Left ventricle myocardium inferior (tissue), 1 donor: ENCODE results near the gene P2RX3. TPM values are rescaled to one million over a fixed set of nuclear protein-coding genes. Genes with fewer than 3 reads are reported as not detected.

Source experiments
- DNase-seq: peaks from one replicate; pipeline ENCODE4 v3.0.0-alpha.2; 2020
- H3K27ac ChIP-seq: fragments of 200-600 bp; replicated peaks from 2 replicates; pipeline ENCODE4 v1.8.0; 2021
- H3K27me3 ChIP-seq: fragments of 200-600 bp; 2 replicates; pipeline ENCODE4 v1.8.0; 2021; ENCODE audit warnings: low read depth
- H3K36me3 ChIP-seq: fragments of 200-600 bp; 2 replicates; pipeline ENCODE4 v1.8.0; 2021
- H3K4me1 ChIP-seq: fragments of 200-600 bp; 2 replicates; pipeline ENCODE4 v1.8.0; 2021
- H3K4me3 ChIP-seq: fragments of 200-600 bp; 2 replicates; pipeline ENCODE4 v1.8.0; 2021; ENCODE audit warnings: mild to moderate bottlenecking, moderate library complexity
- H3K9me3 ChIP-seq: fragments of 200-600 bp; replicated peaks from 2 replicates; pipeline ENCODE4 v1.8.0; 2021
- intact Hi-C: fragments of 100-400 bp; cut with micrococcal nuclease; formaldehyde crosslinking; loops from one replicate; pipeline ENCODE4 v1.11.0; 2022
- total RNA-seq: library from RNA; stranded (reverse); fragmentation: NEBNext Ultra II Directional; extraction: Animal tissue kit (Norgen Biotek cat#: 25700); gene quantifications from one replicate; pipeline ENCODE4 v1.2.1, GENCODE V29; 2021
- TF ChIP-seq, protein P1 (sequence below): fragments of 200-600 bp; IDR thresholded peaks from 2 replicates; pipeline ENCODE4 v1.8.0; 2021; ENCODE audit warnings: antibody characterized with exemption, mild to moderate bottlenecking, borderline replicate concordance
- donor health status: DM: no; HTN: yes; CAD: no; lungs with severe emphysema.

The P2RX3 gene
- total RNA-seq, 1 donor from 2014 or later: 1.4 TPM

DNA sequence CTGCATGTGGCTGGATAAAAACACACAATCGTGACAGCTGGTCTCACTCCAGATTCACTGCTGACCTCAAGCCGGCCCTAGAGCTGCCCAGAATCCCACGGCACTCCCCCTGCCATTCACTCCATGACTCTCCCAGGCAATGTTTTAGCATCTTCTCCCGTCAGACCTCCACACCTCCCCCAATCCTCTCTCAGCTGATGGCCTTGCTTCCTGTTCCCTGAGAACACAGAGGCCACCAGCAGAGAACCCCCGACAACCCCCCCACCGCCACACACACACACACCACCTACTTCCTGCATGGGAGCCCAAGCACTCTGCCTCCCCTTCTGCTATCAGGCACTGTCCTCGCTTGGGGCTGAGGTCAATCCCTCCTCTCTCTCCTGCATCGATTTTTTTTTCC is 22.7 kb upstream of the P2RX3 start:
- TF ChIP-seq, protein P1, sequence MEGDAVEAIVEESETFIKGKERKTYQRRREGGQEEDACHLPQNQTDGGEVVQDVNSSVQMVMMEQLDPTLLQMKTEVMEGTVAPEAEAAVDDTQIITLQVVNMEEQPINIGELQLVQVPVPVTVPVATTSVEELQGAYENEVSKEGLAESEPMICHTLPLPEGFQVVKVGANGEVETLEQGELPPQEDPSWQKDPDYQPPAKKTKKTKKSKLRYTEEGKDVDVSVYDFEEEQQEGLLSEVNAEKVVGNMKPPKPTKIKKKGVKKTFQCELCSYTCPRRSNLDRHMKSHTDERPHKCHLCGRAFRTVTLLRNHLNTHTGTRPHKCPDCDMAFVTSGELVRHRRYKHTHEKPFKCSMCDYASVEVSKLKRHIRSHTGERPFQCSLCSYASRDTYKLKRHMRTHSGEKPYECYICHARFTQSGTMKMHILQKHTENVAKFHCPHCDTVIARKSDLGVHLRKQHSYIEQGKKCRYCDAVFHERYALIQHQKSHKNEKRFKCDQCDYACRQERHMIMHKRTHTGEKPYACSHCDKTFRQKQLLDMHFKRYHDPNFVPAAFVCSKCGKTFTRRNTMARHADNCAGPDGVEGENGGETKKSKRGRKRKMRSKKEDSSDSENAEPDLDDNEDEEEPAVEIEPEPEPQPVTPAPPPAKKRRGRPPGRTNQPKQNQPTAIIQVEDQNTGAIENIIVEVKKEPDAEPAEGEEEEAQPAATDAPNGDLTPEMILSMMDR: no peak
- Histone ChIP-seq H3K4me1 (peaks cover 100% of the 10 kb centered on the region), H3K9me3 (no peaks in the 10 kb centered on the region), H3K27me3 (no peaks in the 10 kb centered on the region), H3K27ac (peak overlapping the region; percentile 73), H3K4me3 (peak overlapping the region; percentile 27), H3K36me3 (peaks cover 75% of the 10 kb centered on the region)
- intact Hi-C loops: no loop called here
- no peak for DNase-seq

DNA sequence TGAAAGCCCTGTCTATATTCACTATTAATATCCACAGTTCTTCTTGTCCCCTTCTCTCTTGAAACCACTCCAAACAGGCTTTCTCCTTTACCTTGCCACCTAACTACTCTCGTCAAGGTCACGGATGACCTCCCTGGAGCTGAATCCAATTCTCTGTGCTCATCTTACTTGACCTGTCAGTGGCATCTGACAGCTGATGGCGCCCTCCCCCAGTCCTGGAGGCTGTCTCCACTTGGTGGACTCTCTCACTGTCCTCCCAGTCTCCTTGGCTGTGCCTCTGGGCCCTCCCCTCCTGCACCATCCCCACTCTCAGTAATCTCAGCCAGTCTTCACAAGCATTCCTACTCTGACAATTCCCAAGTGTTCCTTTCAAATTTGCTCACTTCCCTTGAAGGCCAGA is 22.1 kb upstream of the P2RX3 start:
- no peaks in the 10 kb centered on the region for H3K27me3 ChIP-seq
- no peaks in the 10 kb centered on the region for H3K9me3 ChIP-seq
- H3K4me1 ChIP-seq: peaks cover 100% of the 10 kb centered on the region
- peak overlapping the region; percentile 27 for H3K4me3 ChIP-seq
- peaks cover 80% of the 10 kb centered on the region for H3K36me3 ChIP-seq
- no peak for DNase-seq
- TF ChIP-seq, protein P1: no peak
- H3K27ac ChIP-seq: peak overlapping the region; percentile 73
- intact Hi-C loops: no loop called here

DNA sequence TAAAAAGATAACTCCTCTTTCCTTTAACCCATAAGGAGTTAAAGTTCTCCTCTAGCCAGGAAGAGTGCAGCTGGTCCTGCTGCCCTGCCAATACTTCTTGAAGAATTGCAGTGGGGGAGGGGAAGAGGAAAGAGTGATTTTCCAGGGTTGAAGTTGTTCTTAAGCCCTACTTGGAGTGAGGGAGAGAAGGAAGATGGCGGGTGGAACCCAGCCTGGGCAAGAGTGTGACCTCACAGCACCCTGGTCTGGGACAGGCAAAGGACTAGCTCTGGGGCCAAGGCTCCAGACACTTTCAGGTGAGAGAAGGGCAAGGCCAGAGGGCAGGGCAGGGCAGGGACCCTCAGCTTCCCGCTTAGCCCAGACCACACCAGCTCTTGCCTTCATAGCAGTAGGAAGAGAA is 20.0 kb upstream of the P2RX3 start:
- H3K9me3 ChIP-seq: no peaks in the 10 kb centered on the region
- H3K36me3 ChIP-seq: peaks cover 73% of the 10 kb centered on the region
- TF ChIP-seq, protein P1: no peak
- intact Hi-C loops: no loop called here
- DNase-seq: no peak
- no peaks in the 10 kb centered on the region for H3K27me3 ChIP-seq
- peak overlapping the region; percentile 39 for H3K4me3 ChIP-seq
- H3K4me1 ChIP-seq: peaks cover 99% of the 10 kb centered on the region
- peak overlapping the region; percentile 73 for H3K27ac ChIP-seq

DNA sequence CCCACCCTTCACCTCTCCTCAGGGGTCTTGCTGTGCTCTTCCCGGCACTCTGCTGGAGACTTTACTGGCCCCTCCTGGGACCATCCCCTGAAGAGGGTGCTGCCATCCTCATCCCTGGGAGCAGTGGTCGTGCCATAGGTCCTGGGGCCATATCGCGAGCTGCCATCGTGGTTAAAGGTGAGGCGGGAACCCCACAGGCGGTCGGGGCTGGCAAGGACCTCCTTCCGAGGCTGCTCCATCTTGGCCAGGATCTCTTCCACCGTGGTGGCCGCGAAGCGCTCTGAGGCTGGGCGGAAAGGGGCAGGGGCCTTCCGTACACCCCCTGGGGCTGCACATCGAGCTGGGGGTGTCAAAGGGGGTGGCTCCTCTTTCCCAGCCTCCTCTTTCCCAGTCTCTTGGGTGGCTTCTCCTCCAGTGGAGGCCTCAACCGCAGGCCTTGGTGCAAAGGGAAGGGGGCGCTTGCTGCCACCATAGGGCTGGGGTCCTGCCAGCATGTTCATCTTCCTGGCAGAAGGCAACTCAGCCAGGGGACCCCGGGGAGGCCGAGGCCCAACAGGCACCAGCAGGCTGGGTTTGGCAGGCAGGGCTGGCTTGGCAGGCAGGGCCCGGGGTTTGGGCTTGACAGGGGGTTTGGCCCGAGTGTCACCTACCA is 18.0 kb upstream of the P2RX3 start:
- TF ChIP-seq, protein P1: no peak
- intact Hi-C loops: no loop called here
- no peak for DNase-seq
- Histone ChIP-seq H3K36me3 (peaks cover 53% of the 10 kb centered on the region), H3K4me1 (peaks cover 95% of the 10 kb centered on the region), H3K9me3 (no peaks in the 10 kb centered on the region), H3K4me3 (peak overlapping the region; percentile 86), H3K27me3 (no peaks in the 10 kb centered on the region), H3K27ac (peak overlapping the region; percentile 97)

DNA sequence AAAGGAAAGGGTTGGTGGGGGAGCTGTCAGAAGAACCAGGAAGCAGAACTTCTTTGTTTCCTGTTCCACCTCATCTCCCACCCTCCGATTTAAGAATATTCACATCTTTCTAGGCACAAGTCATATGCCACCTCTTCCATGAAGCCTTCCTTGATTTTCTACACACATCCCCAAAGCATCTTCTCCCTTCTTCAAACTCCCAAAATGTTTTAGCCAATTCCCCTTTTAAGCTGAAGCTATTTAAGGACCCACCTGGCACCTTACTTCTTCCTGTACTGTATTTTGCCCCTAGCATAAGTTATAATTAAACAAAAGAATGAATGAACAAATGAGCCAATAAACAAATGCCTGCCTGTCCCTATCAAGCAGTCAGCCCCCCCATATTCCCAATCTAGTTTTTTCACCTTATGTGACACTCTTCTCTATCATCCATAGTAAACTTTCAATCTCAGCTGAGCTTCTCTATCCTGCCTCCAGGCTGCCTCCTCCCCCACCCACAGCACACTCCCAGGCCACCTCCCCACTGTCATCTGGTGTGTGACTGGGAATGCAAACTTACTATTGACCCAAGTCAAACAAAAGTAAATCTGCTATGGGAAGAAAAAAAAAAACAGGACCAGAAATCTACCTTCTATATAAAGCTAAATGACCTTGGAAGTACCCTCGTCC is 17.3 kb upstream of the P2RX3 start:
- TF ChIP-seq, protein P1: no peak
- peaks cover 49% of the 10 kb centered on the region for H3K36me3 ChIP-seq
- H3K4me1 ChIP-seq: peaks cover 95% of the 10 kb centered on the region
- H3K9me3 ChIP-seq: no peaks in the 10 kb centered on the region
- DNase-seq: no peak
- intact Hi-C loops: no loop called here
- H3K27me3 ChIP-seq: no peaks in the 10 kb centered on the region
- peak overlapping the region; percentile 97 for H3K27ac ChIP-seq
- H3K4me3 ChIP-seq: peak overlapping the region; percentile 86
